ENCODE data around the gene ZBTB4. TPM values are rescaled to one million over a fixed set of nuclear protein-coding genes. Genes with fewer than 3 reads are reported as not detected.
"Not testable (repeated sequence)": the region's sequence is repeated elsewhere in the genome, so short reads cannot be mapped to it uniquely, and the experiment has no call there.

The ZBTB4 gene
- total RNA-seq, 1 experiment from 2014 or later, result 4.4 TPM

- in situ Hi-C loops (cut with HindIII; ENCODE audit: low sequenced_read_pairs), result loop anchor here (25.0 kb wide), 1 partner anchor 109 kb away; the partner anchor contains the start of genes PLSCR3 and TNK1
- DNase-seq (ENCODE audit: low spot score), result no peak
These were observed 17.2 kb upstream of the ZBTB4 start for GRCh38 chr17:7496470-7497183.

GRCh38 chr17:7495906-7496434 is 16.5 kb upstream of the ZBTB4 start:
- in situ Hi-C loops (cut with HindIII; ENCODE audit: low sequenced_read_pairs), result loop anchor here (25.0 kb wide), 1 partner anchor 109 kb away; the partner anchor contains the start of genes PLSCR3 and TNK1
- DNase-seq (ENCODE audit: low spot score), result no peak

GRCh38 chr17:7493941-7494340 is 14.5 kb upstream of the ZBTB4 start:
- in situ Hi-C loops (cut with HindIII; ENCODE audit: low sequenced_read_pairs), result loop anchor here (25.0 kb wide), 1 partner anchor 107 kb away; the partner anchor contains the start of genes PLSCR3 and TNK1
- no peak for DNase-seq (ENCODE audit: low spot score)

GRCh38 chr17:7491583-7491982 is 12.2 kb upstream of the ZBTB4 start:
- in situ Hi-C loops (cut with HindIII; ENCODE audit: low sequenced_read_pairs), result loop anchor here (25.0 kb wide), 1 partner anchor 104 kb away; the partner anchor contains the start of genes PLSCR3 and TNK1
- no peak for DNase-seq (ENCODE audit: low spot score)

DNA sequence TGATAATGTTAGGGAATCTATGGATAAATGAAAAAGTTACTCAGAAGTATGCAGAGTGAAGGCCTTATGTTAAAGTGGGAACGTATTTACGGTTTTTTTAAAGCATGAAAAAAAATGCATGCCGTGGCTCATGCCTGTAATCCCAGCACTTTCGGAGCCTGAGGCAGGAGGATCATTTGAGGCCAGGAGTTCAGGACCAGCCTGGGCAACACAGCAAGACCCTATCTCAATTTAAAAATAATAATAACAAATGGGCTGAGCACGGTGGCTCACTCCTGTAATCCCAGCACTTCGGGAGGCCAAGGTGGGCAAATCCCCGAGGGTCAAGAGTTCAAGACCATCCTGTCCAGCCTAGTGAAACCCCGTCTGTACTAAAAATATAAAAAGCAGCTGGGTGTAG is 10.7 kb upstream of the ZBTB4 start:
- no peak for DNase-seq (ENCODE audit: low spot score)
- in situ Hi-C loops (cut with HindIII; ENCODE audit: low sequenced_read_pairs), result loop anchor here (25.0 kb wide), 1 partner anchor 103 kb away; the partner anchor contains the start of genes PLSCR3 and TNK1

GRCh38 chr17:7486181-7486580 is 6.8 kb upstream of the ZBTB4 start:
- in situ Hi-C loops (cut with HindIII; ENCODE audit: low sequenced_read_pairs), result loop anchor here (25.0 kb wide), 1 partner anchor 99 kb away; the partner anchor contains the start of genes PLSCR3 and TNK1
- no peak for DNase-seq (ENCODE audit: low spot score)

GRCh38 chr17:7484919-7485377 is 5.5 kb upstream of the ZBTB4 start:
- no peak for DNase-seq (ENCODE audit: low spot score)
- in situ Hi-C loops (cut with HindIII; ENCODE audit: low sequenced_read_pairs), result loop anchor here (25.0 kb wide), 1 partner anchor 98 kb away; the partner anchor contains the start of genes PLSCR3 and TNK1

GRCh38 chr17:7484067-7484918 is 4.9 kb upstream of the ZBTB4 start, which contains the start of gene POLR2A:
Gene POLR2A, plus strand, starts transcription at chr17:7484366.
- in situ Hi-C loops (cut with HindIII; ENCODE audit: low sequenced_read_pairs), result loop anchor here (25.0 kb wide), 1 partner anchor 97 kb away; the partner anchor contains the start of genes PLSCR3 and TNK1
- peak; percentile 97 for DNase-seq (ENCODE audit: low spot score)

DNA sequence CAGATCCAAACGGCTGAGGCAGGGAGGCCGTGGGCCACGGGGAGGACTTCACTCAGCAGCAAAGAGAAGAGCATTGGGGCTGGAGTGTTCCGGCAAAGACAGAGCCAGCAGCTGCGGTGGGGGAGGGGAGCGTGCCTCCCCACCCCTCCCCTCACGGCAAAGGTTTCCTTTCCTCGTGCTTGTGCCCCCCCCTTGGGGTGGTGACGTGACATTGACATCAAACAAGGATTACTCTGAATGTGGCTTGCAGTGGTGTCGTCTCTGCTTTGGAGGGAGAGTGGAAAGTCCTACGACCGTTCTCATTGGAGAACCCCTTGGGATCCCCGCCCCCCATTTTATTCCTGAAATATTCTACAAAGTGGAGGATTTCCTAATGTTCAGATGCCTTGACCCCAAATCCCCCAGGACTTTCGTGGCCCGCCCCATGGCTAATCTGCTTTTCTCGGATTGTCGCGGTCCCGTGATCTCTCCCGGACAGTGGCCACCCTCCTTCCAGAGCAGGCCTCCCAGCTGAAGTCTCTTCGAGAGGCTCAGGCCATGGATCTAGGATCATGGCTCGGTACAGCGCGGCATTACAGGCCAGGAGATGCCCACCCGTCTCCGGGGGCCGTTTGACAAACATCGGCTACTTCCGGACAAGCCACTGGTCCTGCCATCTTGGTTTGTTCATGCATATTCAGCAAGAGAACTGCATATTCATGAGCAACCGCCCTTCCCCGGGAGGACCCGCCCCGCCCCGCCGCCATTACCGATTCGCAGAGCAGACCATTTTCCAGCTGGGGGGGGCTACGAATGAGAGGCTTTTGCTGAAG is 4.0 kb upstream of the ZBTB4 start:
- peak; percentile 97 for DNase-seq (ENCODE audit: low spot score)
- in situ Hi-C loops (cut with HindIII; ENCODE audit: low sequenced_read_pairs), result loop anchor here (25.0 kb wide), 1 partner anchor 96 kb away; the partner anchor contains the start of genes PLSCR3 and TNK1

- in situ Hi-C loops (cut with HindIII; ENCODE audit: low sequenced_read_pairs), result loop anchor here (25.0 kb wide), 1 partner anchor 95 kb away; the partner anchor contains the start of genes PLSCR3 and TNK1
These were observed 3.3 kb upstream of the ZBTB4 start for GRCh38 chr17:7482742-7483088.

DNA sequence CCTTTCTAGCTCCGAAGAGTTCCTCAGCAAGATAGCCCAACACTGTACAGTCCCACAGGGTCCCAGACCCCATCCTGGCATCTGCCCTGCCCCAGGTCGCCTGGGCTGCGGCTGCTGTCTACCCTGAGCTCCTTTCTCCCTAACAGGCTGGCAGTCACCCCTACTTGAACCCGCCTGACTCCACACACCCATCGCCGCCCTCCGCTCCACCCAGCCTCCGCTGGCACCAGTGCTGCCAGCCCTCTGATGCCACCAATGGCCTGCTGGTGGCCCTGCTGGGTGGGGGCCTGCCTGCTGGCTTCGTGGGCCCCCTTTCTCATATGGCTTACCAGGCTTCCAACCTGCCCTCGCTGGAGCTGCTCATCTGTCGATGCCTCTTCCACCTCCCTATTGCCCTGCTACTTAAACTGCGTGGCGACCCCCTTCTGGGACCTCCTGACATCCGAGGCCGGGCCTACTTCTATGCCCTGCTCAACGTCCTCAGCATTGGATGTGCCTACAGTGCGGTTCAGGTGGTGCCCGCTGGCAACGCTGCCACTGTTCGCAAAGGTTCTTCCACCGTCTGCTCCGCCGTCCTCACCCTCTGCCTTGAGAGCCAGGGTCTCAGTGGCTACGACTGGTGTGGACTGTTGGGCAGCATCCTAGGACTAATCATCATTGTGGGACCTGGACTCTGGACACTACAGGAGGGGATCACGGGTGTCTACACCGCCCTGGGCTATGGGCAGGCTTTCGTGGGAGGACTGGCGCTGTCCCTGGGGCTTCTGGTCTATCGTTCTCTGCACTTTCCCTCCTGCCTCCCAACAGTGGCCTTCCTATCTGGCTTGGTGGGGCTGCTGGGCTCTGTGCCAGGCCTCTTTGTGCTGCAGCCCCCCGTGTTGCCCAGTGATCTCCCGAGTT is 2.7 kb upstream of the ZBTB4 start:
- in situ Hi-C loops (cut with HindIII; ENCODE audit: low sequenced_read_pairs), result loop anchor here (25.0 kb wide), 1 partner anchor 95 kb away; the partner anchor contains the start of genes PLSCR3 and TNK1
- not testable (repeated sequence) for DNase-seq (ENCODE audit: low spot score)

More at GRCh38 chr17:7482742-7483088, 3.3 kb upstream of the ZBTB4 start:
- not testable (repeated sequence) for DNase-seq (ENCODE audit: low spot score)

DNA sequence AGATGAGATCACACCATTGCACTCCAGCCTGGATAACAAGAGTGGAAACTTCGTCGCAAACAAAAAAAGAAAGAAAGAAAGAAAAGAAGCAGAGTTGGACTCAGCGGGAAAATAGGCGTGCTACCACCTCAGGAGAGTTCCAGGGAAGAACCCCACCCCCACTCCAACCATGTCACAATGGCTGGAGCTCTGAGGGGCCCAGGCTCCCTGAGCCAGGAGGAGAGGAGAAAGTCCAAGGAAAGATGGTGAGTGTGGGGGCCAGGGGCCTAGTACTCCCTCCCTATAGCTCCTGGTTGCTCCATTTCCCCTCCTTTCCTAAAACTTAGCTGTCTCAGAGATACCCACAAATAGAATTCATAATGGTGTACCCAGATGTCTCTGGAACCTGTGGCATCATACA is 1.8 kb upstream of the ZBTB4 start, which contains the start of gene SLC35G6:
TSS of gene SLC35G6 (plus strand) at position 172 of the 400 bp plus-strand sequence. CDS start at position 243, 71 bp downstream.
- DNase-seq (ENCODE audit: low spot score), result not testable (repeated sequence)
- in situ Hi-C loops (cut with HindIII; ENCODE audit: low sequenced_read_pairs), result loop anchor here (25.0 kb wide), 1 partner anchor 94 kb away; the partner anchor contains the start of genes PLSCR3 and TNK1

- DNase-seq (ENCODE audit: low spot score), result no peak
- in situ Hi-C loops (cut with HindIII; ENCODE audit: low sequenced_read_pairs), result loop anchor here (25.0 kb wide), 1 partner anchor 93 kb away; the partner anchor contains the start of genes PLSCR3 and TNK1
These were observed 606 bp upstream of the ZBTB4 start for GRCh38 chr17:7480089-7480384.

GRCh38 chr17:7478276-7479212 is 887 bp downstream of the ZBTB4 start:
- in situ Hi-C loops (cut with HindIII; ENCODE audit: low sequenced_read_pairs), result loop anchor here (25.0 kb wide), 1 partner anchor 91 kb away; the partner anchor contains the start of genes PLSCR3 and TNK1
- peak; percentile 57 for DNase-seq (ENCODE audit: low spot score)

DNA sequence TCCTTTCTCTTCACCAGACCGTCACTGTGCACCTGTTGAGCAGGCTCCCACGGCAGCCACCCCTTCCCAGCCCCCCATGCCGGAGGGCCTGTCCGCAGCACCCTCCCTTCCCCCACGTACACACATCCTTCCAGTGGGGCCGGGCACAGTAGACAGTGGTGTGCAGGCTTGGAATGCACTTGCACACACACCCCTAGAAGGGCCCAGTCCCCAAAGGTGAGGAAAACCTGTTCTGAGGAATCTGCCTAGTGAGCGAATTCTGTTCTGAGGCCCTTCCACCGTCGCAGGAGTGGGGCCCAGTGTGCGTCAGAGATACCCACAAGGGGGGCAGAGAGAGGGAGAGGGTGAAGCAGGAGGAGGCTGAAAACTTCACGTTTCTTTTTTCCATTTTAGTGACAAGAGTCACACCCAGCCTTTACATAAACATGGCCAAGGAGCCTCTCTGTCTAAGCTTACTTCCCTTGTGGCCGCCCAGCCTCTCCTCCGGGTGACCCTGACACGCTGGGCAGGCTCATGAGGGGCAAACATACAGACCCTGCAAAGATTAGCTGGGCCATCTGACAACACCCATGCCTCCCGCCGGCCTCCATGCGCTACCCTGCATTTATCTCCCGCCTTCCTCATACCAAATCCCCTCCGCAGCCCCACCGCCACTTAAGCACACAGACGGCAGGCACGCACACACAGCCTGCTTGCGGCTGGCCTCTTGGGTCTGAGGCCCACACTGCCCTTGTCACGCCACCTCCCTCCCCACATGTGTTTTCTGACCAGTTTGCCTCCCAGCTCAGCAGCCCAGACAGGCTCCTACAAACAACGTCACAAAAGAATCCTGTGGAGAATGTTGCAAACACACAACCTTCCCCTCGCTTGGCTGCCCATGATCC is 1.8 kb downstream of the ZBTB4 start:
- in situ Hi-C loops (cut with HindIII; ENCODE audit: low sequenced_read_pairs), result loop anchor here (25.0 kb wide), 1 partner anchor 90 kb away; the partner anchor contains the start of genes PLSCR3 and TNK1
- peak; percentile 58 for DNase-seq (ENCODE audit: low spot score)

All from G401 (cell line).